ENCODE results near the gene CPLANE2.

DNA sequence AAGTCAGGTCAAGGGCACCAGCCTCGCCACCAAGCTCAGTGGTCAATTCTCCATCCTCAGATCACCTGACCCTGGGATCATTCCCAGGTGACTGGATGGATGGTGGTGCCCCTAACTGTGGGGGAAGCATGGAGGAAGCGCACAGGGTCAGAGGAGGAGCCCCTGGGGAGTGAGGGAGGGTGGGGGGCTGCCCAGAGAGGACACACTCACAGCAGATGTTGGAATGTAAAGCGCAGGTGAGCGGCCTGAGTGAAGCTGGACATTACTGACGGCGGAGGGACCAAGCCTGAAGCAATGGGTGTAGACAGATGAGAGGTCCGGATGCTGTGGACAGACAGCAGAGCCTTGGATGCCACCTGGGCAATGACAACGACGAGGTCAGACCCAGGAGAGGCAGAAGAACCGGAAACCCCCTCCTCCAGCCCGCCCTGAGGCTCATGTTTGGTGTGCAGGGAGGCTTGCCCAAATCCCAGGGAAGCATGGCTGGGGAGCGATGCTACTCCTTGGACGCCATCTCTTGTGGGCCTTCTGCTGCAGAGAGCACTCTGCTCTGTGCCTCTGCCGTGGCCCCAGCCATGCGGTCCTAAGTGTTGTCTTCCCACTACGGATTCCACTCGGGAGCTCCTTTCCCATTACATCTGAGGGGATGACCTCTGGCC is 5.7 kb upstream of the CPLANE2 start:
- TF ChIP-seq, protein P1, sequence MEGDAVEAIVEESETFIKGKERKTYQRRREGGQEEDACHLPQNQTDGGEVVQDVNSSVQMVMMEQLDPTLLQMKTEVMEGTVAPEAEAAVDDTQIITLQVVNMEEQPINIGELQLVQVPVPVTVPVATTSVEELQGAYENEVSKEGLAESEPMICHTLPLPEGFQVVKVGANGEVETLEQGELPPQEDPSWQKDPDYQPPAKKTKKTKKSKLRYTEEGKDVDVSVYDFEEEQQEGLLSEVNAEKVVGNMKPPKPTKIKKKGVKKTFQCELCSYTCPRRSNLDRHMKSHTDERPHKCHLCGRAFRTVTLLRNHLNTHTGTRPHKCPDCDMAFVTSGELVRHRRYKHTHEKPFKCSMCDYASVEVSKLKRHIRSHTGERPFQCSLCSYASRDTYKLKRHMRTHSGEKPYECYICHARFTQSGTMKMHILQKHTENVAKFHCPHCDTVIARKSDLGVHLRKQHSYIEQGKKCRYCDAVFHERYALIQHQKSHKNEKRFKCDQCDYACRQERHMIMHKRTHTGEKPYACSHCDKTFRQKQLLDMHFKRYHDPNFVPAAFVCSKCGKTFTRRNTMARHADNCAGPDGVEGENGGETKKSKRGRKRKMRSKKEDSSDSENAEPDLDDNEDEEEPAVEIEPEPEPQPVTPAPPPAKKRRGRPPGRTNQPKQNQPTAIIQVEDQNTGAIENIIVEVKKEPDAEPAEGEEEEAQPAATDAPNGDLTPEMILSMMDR (IDR thresholded peaks at IDR 0.05), result no peak
- no peak for TF ChIP-seq POLR2A (IDR thresholded peaks at IDR 0.05)

All from gastroesophageal sphincter (tissue), 3 donors.